HCT116 (cell line): ENCODE measurements around the gene ACCSL. TPM values are rescaled to one million over a fixed set of nuclear protein-coding genes. Genes with fewer than 3 reads are reported as not detected.

Experiments
- ATAC-seq: fragments of 200-7000 bp; cut with Tn5 transposase; 2 replicates; pipeline ENCODE4 v1.9.1; 2020; ENCODE audit warnings: mild to moderate bottlenecking, moderate library complexity
- BruUV-seq: library from RNA; stranded (reverse); fragments of 400-500 nt; replicated peaks from 2 replicates; lab custom pipeline; 2021; lab: Mats Ljungman, UMichigan
- CTCF ChIA-PET: fragments of 300-600 bp; sonication (Branson Sonifier 250); formaldehyde crosslinking; loops from one replicate; lab custom pipeline; 2021; ENCODE audit warnings: antibody characterized with exemption; lab: Charles Lee
- POLR2A ChIA-PET: fragments of 300-600, 350-600 bp; sonication (Branson Sonifier 250); formaldehyde crosslinking; loops from one replicate; lab custom pipeline; 2021; ENCODE audit warnings: antibody characterized with exemption; lab: Charles Lee
- RAD21 ChIA-PET, 2 experiments: fragments of 300-600 bp; sonication (Branson Sonifier 250); formaldehyde crosslinking; loops; one replicate each; lab custom pipeline; 2023; ENCODE audit warnings: low total read pairs in 2 of 2; ENCODE audit not compliant: uncharacterized antibody in 2 of 2, unreplicated experiment in 2 of 2, low non-redundant PET in 1 of 2; lab: Charles Lee
- DNase-seq: peaks from one replicate; pipeline ENCODE4 v3.0.0-alpha.2; 2010; ENCODE audit warnings: low read depth, low spot score
- H2AFZ ChIP-seq: fragments of 200-600 bp; shearing (Covaris generic), sonication (generic); 2 replicates; pipeline ENCODE4 v1.6.1; 2017; ENCODE audit warnings: low read depth, mixed run types, mixed read lengths, antibody characterized with exemption, low read length; ENCODE audit not compliant: poor library complexity, severe bottlenecking
- H3K27ac ChIP-seq: 2 replicates; pipeline ENCODE4 v1.5.1; 2012; ENCODE audit warnings: low read depth, low read length
- H3K27me3 ChIP-seq: fragments of 200-600 bp; sonication (generic); 2 replicates; pipeline ENCODE4 v1.6.1; 2016; ENCODE audit warnings: mixed run types, low read length, mixed read lengths; ENCODE audit not compliant: insufficient read depth
- H3K36me3 ChIP-seq, 2 experiments: fragments of 200-500 bp in 1 of 2; fragments of 200-600 bp in 1 of 2; sonication (Bioruptor generic) in 1 of 2; sonication (generic) in 1 of 2; 2 replicates each; pipeline versions ENCODE4 v1.5.1 to v1.6.1; 2014 to 2016; ENCODE audit warnings: low read length in 2 of 2, inconsistent platforms in 1 of 2, mixed read lengths in 1 of 2, mixed run types in 1 of 2; ENCODE audit not compliant: insufficient read depth in 2 of 2, control insufficient read depth in 1 of 2
- H3K4me1 ChIP-seq, 2 experiments: fragments of 200-600 bp in 1 of 2; sonication (generic) in 1 of 2; 2 replicates each; pipeline versions ENCODE4 v1.5.1 to v1.6.1; 2012 to 2017; ENCODE audit warnings: low read length in 2 of 2, inconsistent platforms in 1 of 2, mild to moderate bottlenecking in 1 of 2, mixed read lengths in 1 of 2, mixed run types in 1 of 2, moderate library complexity in 1 of 2; ENCODE audit not compliant: insufficient read depth in 2 of 2, control insufficient read depth in 1 of 2
- H3K4me2 ChIP-seq: fragments of 200-600 bp; sonication (generic); 2 replicates; pipeline ENCODE4 v1.6.1; 2017; ENCODE audit warnings: mixed run types, low read length, mixed read lengths
- H3K4me3 ChIP-seq, 2 experiments: fragments of 200-600 bp in 1 of 2; sonication (generic) in 1 of 2; replicated peaks in 1 of 2; 2 replicates each; pipeline ENCODE4 v1.5.1; 2011 to 2016; ENCODE audit warnings: low read length in 2 of 2, control low read depth in 1 of 2, low read depth in 1 of 2, mild to moderate bottlenecking in 1 of 2, mixed read lengths in 1 of 2, mixed run types in 1 of 2
- H3K79me2 ChIP-seq: fragments of 200-600 bp; sonication (generic); 2 replicates; pipeline ENCODE4 v1.6.1; 2017; ENCODE audit warnings: mild to moderate bottlenecking, mixed run types, low read length, moderate library complexity, mixed read lengths; ENCODE audit not compliant: insufficient read depth
- H3K9ac ChIP-seq: fragments of 200-600 bp; sonication (generic); 2 replicates; pipeline ENCODE4 v1.6.1; 2016; ENCODE audit warnings: low read length, mixed read lengths
- H3K9me2 ChIP-seq: fragments of 200-600 bp; sonication (generic), shearing (Covaris generic); 2 replicates; pipeline ENCODE4 v1.6.1; 2017; ENCODE audit warnings: mixed run types, mild to moderate bottlenecking, moderate library complexity; ENCODE audit not compliant: insufficient read depth
- H3K9me3 ChIP-seq, 2 experiments: fragments of 200-500 bp in 1 of 2; fragments of 200-600 bp in 1 of 2; sonication (Bioruptor generic) in 1 of 2; sonication (generic) in 1 of 2; 2 replicates each; pipeline ENCODE4 v1.6.1; 2014 to 2017; ENCODE audit warnings: low read length in 2 of 2, mixed read lengths in 2 of 2, inconsistent platforms in 1 of 2, low read depth in 1 of 2, mild to moderate bottlenecking in 1 of 2, mixed run types in 1 of 2, moderate library complexity in 1 of 2; ENCODE audit not compliant: control insufficient read depth in 1 of 2, insufficient read depth in 1 of 2
- H4K20me1 ChIP-seq: fragments of 200-600 bp; sonication (generic), shearing (Covaris generic); 2 replicates; pipeline ENCODE4 v1.6.1; 2017; ENCODE audit warnings: mixed run types, mild to moderate bottlenecking, moderate library complexity; ENCODE audit not compliant: insufficient read depth
- ELF1 ChIP-seq: IDR thresholded peaks from 2 replicates; pipeline ENCODE4 v1.6.1; 2012; ENCODE audit warnings: low read depth, borderline replicate concordance
- JUND ChIP-seq: IDR thresholded peaks from 2 replicates; pipeline ENCODE4 v1.6.1; 2012
- POLR2A ChIP-seq: IDR thresholded peaks from 2 replicates; pipeline ENCODE4 v1.7.0; 2011; ENCODE audit warnings: borderline replicate concordance; ENCODE audit not compliant: insufficient read depth, insufficient read length; ENCODE audit errors: extremely low read depth
- POLR2AphosphoS5 ChIP-seq: IDR thresholded peaks from 2 replicates; pipeline ENCODE4 v1.6.1; 2011; ENCODE audit warnings: mild to moderate bottlenecking, low read depth, low read length, moderate library complexity
- RAD21 ChIP-seq: IDR thresholded peaks from 2 replicates; pipeline ENCODE4 v1.6.1; 2012; ENCODE audit warnings: low read depth, mild to moderate bottlenecking
- SP1 ChIP-seq: IDR thresholded peaks from 2 replicates; pipeline ENCODE4 v1.6.1; 2012; ENCODE audit warnings: low read depth
- SRF ChIP-seq: IDR thresholded peaks from 2 replicates; pipeline ENCODE4 v1.6.1; 2012; ENCODE audit warnings: low read depth
- YY1 ChIP-seq: IDR thresholded peaks from 2 replicates; pipeline ENCODE4 v1.6.1; 2011; ENCODE audit warnings: low read length, low read depth, moderate library complexity, mild to moderate bottlenecking; ENCODE audit not compliant: insufficient replicate concordance; ENCODE audit errors: extremely low read depth
- ZFX ChIP-seq: fragments of 450-650 bp; IDR thresholded peaks from 2 replicates; pipeline ENCODE4 v1.6.1; 2017
- ZNF274 ChIP-seq: fragments of 200-500 bp; sonication (Bioruptor generic); IDR thresholded peaks from 2 replicates; pipeline ENCODE4 v1.6.1; 2014; ENCODE audit warnings: mild to moderate bottlenecking, low read depth, low read length, inconsistent platforms
- intact Hi-C: fragments of 100-400 bp; cut with micrococcal nuclease; formaldehyde crosslinking; loops from 2 replicates; pipeline ENCODE4 v1.10.0; 2022
- total RNA-seq: library from RNA; stranded (reverse); gene quantifications from one replicate; pipeline ENCODE4 v1.2.1, GENCODE V29; 2021; ENCODE audit not compliant: unreplicated experiment
- TF ChIP-seq, protein P1 (sequence below), 3 experiments: fragments of 200-600 bp in 1 of 3; sonication (generic) in 1 of 3; IDR thresholded peaks in 2 of 3; conservative IDR thresholded peaks in 1 of 3; 2 replicates each; pipeline ENCODE4 v1.5.1; 2012 to 2017; ENCODE audit warnings: low read depth in 2 of 3, low read length in 2 of 3, antibody characterized with exemption in 1 of 3, borderline replicate concordance in 1 of 3, control low read depth in 1 of 3, mild to moderate bottlenecking in 1 of 3, mixed read lengths in 1 of 3, mixed run types in 1 of 3, moderate library complexity in 1 of 3; ENCODE audit not compliant: insufficient read depth in 1 of 3
- TF ChIP-seq, protein P2 (sequence below): IDR thresholded peaks from 2 replicates; pipeline ENCODE4 v1.6.1; 2012
- TF ChIP-seq, protein P3 (sequence below): IDR thresholded peaks from 2 replicates; pipeline ENCODE4 v1.6.1; 2011; ENCODE audit warnings: mild to moderate bottlenecking, low read length, moderate library complexity; ENCODE audit not compliant: insufficient replicate concordance; ENCODE audit errors: extremely low read depth

Gene ACCSL
- total RNA-seq, 1 experiment from 2014 or later = not detected

DNA sequence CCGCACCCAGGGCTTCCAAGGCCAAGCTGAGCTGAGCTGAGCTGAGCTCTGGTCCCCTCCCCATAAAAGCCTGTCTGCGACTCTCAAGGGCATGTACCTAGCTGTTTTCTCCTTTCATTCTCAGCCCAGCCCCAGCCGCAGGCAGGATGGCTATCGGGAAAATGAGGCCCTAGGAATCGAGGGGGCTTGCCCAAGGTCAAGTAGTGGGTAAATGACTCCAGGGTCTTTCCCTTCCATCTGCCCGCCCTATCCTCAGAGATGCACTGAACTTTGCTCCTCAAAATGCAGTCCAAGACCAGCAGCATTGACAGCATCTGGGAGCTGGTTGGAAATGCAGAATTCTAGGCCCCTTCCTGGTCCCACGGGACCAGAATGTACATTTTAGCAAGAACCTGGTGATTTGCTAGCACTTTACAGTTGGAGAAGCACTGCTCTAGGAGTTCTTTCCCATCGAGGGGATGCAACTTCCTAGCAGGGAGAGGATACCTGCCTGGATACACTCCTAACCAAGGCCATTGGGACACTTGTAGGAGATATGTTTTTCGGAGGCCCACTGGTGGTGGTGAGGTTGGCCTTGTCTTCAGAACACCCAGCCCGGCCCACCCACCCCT lies 43.2 kb upstream of the ACCSL start:
- RAD21 ChIA-PET = no interaction called here

More for the DNA sequence above, 43.2 kb upstream of the ACCSL start:
- H2AFZ ChIP-seq = no peak overlapping the region
- no peak overlapping the region for H3K4me3 ChIP-seq
- no peak overlapping the region for H3K9ac ChIP-seq
- no peaks in the 10 kb centered on the region for H3K27me3 ChIP-seq
- no peaks in the 10 kb centered on the region for H3K36me3 ChIP-seq
- no TSS peak for BruUV-seq
- ChIA-PET POLR2A (no interaction called here), CTCF (no interaction called here)
- H3K79me2 ChIP-seq = no peaks in the 10 kb centered on the region
- no peaks in the 10 kb centered on the region for H3K9me2 ChIP-seq
- ATAC-seq (no peak), DNase-seq (no peak)
- H3K4me2 ChIP-seq = no peak overlapping the region
- H4K20me1 ChIP-seq = no peaks in the 10 kb centered on the region
- intact Hi-C loops = no loop called here
- H3K4me1 ChIP-seq = no peaks in the 10 kb centered on the region
- no peak overlapping the region for H3K27ac ChIP-seq
- no peaks in the 10 kb centered on the region for H3K9me3 ChIP-seq
- TF ChIP-seq ELF1 (no peak), SRF (no peak), YY1 (no peak), JUND (no peak), ZNF274 (no peak), SP1 (no peak), RAD21 (no peak), POLR2A (no peak), ZFX (no peak), POLR2AphosphoS5 (no peak)
- TF ChIP-seq, protein P1, sequence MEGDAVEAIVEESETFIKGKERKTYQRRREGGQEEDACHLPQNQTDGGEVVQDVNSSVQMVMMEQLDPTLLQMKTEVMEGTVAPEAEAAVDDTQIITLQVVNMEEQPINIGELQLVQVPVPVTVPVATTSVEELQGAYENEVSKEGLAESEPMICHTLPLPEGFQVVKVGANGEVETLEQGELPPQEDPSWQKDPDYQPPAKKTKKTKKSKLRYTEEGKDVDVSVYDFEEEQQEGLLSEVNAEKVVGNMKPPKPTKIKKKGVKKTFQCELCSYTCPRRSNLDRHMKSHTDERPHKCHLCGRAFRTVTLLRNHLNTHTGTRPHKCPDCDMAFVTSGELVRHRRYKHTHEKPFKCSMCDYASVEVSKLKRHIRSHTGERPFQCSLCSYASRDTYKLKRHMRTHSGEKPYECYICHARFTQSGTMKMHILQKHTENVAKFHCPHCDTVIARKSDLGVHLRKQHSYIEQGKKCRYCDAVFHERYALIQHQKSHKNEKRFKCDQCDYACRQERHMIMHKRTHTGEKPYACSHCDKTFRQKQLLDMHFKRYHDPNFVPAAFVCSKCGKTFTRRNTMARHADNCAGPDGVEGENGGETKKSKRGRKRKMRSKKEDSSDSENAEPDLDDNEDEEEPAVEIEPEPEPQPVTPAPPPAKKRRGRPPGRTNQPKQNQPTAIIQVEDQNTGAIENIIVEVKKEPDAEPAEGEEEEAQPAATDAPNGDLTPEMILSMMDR (IDR thresholded peaks at IDR 0.05 in 2 of 3, conservative IDR thresholded peaks at IDR 0.05 in 1 of 3; ENCODE audit: borderline replicate concordance in 1 of 3, insufficient read depth in 1 of 3, low read depth in 2 of 3, low read length in 2 of 3) = no peak
- TF ChIP-seq, protein P2, sequence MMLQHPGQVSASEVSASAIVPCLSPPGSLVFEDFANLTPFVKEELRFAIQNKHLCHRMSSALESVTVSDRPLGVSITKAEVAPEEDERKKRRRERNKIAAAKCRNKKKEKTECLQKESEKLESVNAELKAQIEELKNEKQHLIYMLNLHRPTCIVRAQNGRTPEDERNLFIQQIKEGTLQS = no peak
- TF ChIP-seq, protein P3, sequence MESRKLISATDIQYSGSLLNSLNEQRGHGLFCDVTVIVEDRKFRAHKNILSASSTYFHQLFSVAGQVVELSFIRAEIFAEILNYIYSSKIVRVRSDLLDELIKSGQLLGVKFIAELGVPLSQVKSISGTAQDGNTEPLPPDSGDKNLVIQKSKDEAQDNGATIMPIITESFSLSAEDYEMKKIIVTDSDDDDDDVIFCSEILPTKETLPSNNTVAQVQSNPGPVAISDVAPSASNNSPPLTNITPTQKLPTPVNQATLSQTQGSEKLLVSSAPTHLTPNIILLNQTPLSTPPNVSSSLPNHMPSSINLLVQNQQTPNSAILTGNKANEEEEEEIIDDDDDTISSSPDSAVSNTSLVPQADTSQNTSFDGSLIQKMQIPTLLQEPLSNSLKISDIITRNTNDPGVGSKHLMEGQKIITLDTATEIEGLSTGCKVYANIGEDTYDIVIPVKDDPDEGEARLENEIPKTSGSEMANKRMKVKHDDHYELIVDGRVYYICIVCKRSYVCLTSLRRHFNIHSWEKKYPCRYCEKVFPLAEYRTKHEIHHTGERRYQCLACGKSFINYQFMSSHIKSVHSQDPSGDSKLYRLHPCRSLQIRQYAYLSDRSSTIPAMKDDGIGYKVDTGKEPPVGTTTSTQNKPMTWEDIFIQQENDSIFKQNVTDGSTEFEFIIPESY = no peak
